Coronary artery (tissue), 2 donors: ENCODE measurements around the gene CA5A.
"Not testable (repeated sequence)": the region's sequence is repeated elsewhere in the genome, so short reads cannot be mapped to it uniquely, and the experiment has no call there.

Source experiments
- DNase-seq: peaks from one replicate; pipeline ENCODE4 v3.0.0-alpha.2; 2017; ENCODE audit warnings: low spot score
- H3K27ac ChIP-seq, 2 donors: fragments of 200-600 bp; sonication (generic); one replicate each; pipeline ENCODE4 v1.5.1; 2016 to 2019
- H3K4me3 ChIP-seq: fragments of 200-600 bp; sonication (generic); 2 replicates; pipeline ENCODE4 v1.5.1; 2016; ENCODE audit warnings: mild to moderate bottlenecking, moderate library complexity
- TF ChIP-seq, protein P1 (sequence below): fragments of 200-600 bp; sonication (generic); IDR thresholded peaks from one replicate; pipeline ENCODE4 v1.5.1; 2019; ENCODE audit warnings: antibody characterized with exemption

The CA5A gene

DNA sequence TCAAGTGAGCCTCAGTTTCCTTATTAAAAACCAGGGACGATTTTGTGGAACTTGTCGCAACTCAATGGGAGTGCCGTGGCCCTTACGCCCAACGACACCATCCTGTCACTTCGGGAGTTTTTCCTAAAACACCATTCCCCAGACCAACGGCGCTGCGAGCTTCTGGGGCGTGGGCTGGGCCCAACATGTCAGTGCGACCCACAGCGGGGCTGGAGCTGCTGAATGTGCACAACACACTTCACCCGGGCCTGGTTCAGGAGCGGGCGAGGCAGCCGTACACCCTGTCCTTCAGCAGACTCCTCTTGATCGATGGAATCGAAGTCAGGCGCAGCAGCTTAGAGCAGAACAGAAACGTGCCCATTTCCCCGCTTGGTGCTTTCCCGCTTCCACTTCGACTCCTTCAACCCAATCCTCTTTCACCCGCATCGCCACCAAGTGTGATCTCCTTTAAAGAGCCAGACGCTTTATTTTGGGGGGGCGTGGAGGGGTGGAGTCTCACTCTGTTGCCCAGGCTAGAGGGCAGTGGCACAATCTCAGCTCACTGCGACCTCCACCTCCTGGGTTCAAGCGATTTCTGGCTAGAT is 53.8 kb downstream of the CA5A start:
- DNase-seq, result no peak
- TF ChIP-seq, protein P1, sequence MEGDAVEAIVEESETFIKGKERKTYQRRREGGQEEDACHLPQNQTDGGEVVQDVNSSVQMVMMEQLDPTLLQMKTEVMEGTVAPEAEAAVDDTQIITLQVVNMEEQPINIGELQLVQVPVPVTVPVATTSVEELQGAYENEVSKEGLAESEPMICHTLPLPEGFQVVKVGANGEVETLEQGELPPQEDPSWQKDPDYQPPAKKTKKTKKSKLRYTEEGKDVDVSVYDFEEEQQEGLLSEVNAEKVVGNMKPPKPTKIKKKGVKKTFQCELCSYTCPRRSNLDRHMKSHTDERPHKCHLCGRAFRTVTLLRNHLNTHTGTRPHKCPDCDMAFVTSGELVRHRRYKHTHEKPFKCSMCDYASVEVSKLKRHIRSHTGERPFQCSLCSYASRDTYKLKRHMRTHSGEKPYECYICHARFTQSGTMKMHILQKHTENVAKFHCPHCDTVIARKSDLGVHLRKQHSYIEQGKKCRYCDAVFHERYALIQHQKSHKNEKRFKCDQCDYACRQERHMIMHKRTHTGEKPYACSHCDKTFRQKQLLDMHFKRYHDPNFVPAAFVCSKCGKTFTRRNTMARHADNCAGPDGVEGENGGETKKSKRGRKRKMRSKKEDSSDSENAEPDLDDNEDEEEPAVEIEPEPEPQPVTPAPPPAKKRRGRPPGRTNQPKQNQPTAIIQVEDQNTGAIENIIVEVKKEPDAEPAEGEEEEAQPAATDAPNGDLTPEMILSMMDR, result no peak
- Histone ChIP-seq H3K4me3 (no peak overlapping the region), H3K27ac (no peak overlapping the region)

- TF ChIP-seq, protein P1, result no peak
- H3K27ac ChIP-seq, result no peak overlapping the region
- DNase-seq, result no peak
- no peak overlapping the region for H3K4me3 ChIP-seq
Observed at GRCh38 chr16:87881324-87882200, 54.8 kb downstream of the CA5A start.

GRCh38 chr16:87880117-87880696 is 56.1 kb downstream of the CA5A start:
- H3K4me3 ChIP-seq, result no peak overlapping the region
- TF ChIP-seq, protein P1, result no peak
- no peak for DNase-seq
- no peak overlapping the region for H3K27ac ChIP-seq

GRCh38 chr16:87879411-87880013 is 56.8 kb downstream of the CA5A start:
- DNase-seq, H3K4me3 ChIP-seq, H3K27ac ChIP-seq: not testable (repeated sequence)

GRCh38 chr16:87878704-87879103 is 57.6 kb downstream of the CA5A start:
- TF ChIP-seq, protein P1, result no peak
- H3K4me3 ChIP-seq, result no peak overlapping the region
- H3K27ac ChIP-seq, result no peak overlapping the region
- no peak for DNase-seq

- DNase-seq, result no peak
- TF ChIP-seq, protein P1, result no peak
- Histone ChIP-seq H3K27ac (no peak overlapping the region), H3K4me3 (no peak overlapping the region)
Observed at GRCh38 chr16:87877942-87878507, 58.3 kb downstream of the CA5A start.
